Measurements from ENCODE around the gene RMND1. TPM values are rescaled to one million over a fixed set of nuclear protein-coding genes. Genes with fewer than 3 reads are reported as not detected.

The RMND1 gene
- total and polyA plus RNA-seq, 2 of the 13 experiments (the other 11 are each of a cell fraction or from before 2014, with no cell fraction given), result 34.0 to 72.5 TPM

DNA sequence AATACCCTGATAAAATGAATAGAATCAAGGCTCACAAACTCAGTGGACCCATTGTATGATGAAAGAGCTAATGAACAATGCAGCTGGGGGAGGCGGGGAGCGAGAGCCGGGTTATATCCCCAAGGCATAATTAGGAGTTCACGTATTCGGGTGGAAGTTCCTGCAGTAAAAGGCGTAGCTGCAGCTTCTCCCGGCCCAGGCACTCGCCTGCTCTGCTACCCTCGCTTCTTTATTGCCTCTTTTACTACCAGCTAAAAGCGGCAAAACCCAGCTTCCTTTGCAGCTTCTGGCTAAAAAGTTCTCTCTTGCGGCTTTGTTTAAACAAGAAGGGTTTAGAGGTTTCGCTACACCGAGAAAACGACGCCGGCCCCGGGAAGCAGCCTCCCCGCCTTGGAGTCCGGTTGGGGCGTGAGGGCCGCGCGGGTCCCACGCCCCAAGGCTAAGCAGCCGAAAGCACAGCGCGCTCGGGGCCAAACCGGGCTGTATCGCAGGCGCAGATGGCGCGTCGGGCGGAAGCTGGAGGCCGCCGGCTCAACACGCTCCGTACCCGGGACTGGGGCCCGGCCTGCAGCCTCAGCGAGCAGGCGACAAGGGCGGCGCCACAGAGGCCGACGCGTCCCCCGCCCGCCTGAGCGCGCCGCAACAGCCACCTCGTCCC is 62.2 kb downstream of the RMND1 start (continued):
- TF ChIP-seq GLI4 (CRISPR knock-in tag; IDR thresholded peaks at IDR 0.05; ENCODE audit: borderline replicate concordance), result peak; percentile 50; the same call in 1 of the 2 replicates
- 0 out of 2 replicates have a peak, but pooled peaks have one; percentile 8 for TF ChIP-seq GABPA (IDR thresholded peaks at IDR 0.05; ENCODE audit: low read depth, low read length)
- peak; percentile 48; the same call in 1 of the 2 replicates for TF ChIP-seq GABPA (CRISPR knock-in tag; IDR thresholded peaks at IDR 0.05; ENCODE audit: low read depth)
- TF ChIP-seq RAD51 (IDR thresholded peaks at IDR 0.05; ENCODE audit: borderline replicate concordance), result no peak
- TF ChIP-seq, protein P1, sequence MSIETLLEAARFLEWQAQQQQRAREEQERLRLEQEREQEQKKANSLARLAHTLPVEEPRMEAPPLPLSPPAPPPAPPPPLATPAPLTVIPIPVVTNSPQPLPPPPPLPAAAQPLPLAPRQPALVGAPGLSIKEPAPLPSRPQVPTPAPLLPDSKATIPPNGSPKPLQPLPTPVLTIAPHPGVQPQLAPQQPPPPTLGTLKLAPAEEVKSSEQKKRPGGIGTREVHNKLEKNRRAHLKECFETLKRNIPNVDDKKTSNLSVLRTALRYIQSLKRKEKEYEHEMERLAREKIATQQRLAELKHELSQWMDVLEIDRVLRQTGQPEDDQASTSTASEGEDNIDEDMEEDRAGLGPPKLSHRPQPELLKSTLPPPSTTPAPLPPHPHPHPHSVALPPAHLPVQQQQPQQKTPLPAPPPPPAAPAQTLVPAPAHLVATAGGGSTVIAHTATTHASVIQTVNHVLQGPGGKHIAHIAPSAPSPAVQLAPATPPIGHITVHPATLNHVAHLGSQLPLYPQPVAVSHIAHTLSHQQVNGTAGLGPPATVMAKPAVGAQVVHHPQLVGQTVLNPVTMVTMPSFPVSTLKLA (IDR thresholded peaks at IDR 0.05), result no peak
- no peak for TF ChIP-seq ZNF549 (CRISPR knock-in tag; IDR thresholded peaks at IDR 0.05)
- peak; percentile 70; the same call in 1 of the 2 replicates for TF ChIP-seq WIZ (CRISPR knock-in tag; IDR thresholded peaks at IDR 0.05)
- no peak for TF ChIP-seq ZNF382 (CRISPR knock-in tag; IDR thresholded peaks at IDR 0.05; ENCODE audit: borderline replicate concordance)
- no peak for TF ChIP-seq XBP1 (CRISPR knock-in tag; IDR thresholded peaks at IDR 0.05)
- peak; percentile 6; the same call in 1 of the 2 replicates for TF ChIP-seq ZMYM4 (CRISPR knock-in tag; IDR thresholded peaks at IDR 0.05)
- TF ChIP-seq, protein P2, sequence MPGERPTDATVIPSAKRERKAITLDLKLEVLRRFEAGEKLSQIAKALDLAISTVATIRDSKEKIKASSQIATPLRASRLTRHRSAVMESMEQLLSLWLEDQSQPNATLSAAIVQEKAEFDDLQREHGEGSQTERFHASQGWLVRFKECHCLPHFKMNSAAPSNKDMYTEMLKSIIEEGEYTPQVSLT (CRISPR knock-in tag; IDR thresholded peaks at IDR 0.05; ENCODE audit: borderline replicate concordance, low read depth), result no peak; the same call in 1 of the 2 replicates
- TF ChIP-seq NCOA2 (CRISPR knock-in tag; IDR thresholded peaks at IDR 0.05), result no peak
- TF ChIP-seq ARID2 (CRISPR knock-in tag; IDR thresholded peaks at IDR 0.05; ENCODE audit: borderline replicate concordance), result no peak; the same call in 1 of the 2 replicates
- peak; percentile 89 for TF ChIP-seq SALL2 (CRISPR knock-in tag; IDR thresholded peaks at IDR 0.05)
- TF ChIP-seq CBX2 (IDR thresholded peaks at IDR 0.05; ENCODE audit: low read depth, low read length), result no peak
- TF ChIP-seq CBX2 (CRISPR knock-in tag; IDR thresholded peaks at IDR 0.05; ENCODE audit: low read depth), result peak; percentile 67; the same call in 1 of the 2 replicates
- peak; percentile 93 for TF ChIP-seq POLR2G (IDR thresholded peaks at IDR 0.05; ENCODE audit: low read depth, low read length)
- TF ChIP-seq, protein P3, sequence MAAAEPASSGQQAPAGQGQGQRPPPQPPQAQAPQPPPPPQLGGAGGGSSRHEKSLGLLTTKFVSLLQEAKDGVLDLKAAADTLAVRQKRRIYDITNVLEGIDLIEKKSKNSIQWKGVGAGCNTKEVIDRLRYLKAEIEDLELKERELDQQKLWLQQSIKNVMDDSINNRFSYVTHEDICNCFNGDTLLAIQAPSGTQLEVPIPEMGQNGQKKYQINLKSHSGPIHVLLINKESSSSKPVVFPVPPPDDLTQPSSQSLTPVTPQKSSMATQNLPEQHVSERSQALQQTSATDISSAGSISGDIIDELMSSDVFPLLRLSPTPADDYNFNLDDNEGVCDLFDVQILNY (CRISPR knock-in tag; conservative IDR thresholded peaks at IDR 0.05), result no peak
- TF ChIP-seq ZSCAN12 (CRISPR knock-in tag; IDR thresholded peaks at IDR 0.05), result peak; percentile 90
- no peak for TF ChIP-seq ATF7 (IDR thresholded peaks at IDR 0.05)
- no peak for TF ChIP-seq ATF7 (CRISPR knock-in tag; IDR thresholded peaks at IDR 0.05)
- TF ChIP-seq, protein P4, sequence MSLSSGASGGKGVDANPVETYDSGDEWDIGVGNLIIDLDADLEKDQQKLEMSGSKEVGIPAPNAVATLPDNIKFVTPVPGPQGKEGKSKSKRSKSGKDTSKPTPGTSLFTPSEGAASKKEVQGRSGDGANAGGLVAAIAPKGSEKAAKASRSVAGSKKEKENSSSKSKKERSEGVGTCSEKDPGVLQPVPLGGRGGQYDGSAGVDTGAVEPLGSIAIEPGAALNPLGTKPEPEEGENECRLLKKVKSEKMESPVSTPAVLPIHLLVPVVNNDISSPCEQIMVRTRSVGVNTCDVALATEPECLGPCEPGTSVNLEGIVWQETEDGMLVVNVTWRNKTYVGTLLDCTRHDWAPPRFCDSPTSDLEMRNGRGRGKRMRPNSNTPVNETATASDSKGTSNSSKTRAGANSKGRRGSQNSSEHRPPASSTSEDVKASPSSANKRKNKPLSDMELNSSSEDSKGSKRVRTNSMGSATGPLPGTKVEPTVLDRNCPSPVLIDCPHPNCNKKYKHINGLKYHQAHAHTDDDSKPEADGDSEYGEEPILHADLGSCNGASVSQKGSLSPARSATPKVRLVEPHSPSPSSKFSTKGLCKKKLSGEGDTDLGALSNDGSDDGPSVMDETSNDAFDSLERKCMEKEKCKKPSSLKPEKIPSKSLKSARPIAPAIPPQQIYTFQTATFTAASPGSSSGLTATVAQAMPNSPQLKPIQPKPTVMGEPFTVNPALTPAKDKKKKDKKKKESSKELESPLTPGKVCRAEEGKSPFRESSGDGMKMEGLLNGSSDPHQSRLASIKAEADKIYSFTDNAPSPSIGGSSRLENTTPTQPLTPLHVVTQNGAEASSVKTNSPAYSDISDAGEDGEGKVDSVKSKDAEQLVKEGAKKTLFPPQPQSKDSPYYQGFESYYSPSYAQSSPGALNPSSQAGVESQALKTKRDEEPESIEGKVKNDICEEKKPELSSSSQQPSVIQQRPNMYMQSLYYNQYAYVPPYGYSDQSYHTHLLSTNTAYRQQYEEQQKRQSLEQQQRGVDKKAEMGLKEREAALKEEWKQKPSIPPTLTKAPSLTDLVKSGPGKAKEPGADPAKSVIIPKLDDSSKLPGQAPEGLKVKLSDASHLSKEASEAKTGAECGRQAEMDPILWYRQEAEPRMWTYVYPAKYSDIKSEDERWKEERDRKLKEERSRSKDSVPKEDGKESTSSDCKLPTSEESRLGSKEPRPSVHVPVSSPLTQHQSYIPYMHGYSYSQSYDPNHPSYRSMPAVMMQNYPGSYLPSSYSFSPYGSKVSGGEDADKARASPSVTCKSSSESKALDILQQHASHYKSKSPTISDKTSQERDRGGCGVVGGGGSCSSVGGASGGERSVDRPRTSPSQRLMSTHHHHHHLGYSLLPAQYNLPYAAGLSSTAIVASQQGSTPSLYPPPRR (CRISPR knock-in tag; IDR thresholded peaks at IDR 0.05; ENCODE audit: borderline replicate concordance), result peak; percentile 31; the same call in 1 of the 2 replicates

Measured in HepG2 (cell line).